HepG2 (cell line): ENCODE results near the gene RPF1. TPM values are rescaled to one million over a fixed set of nuclear protein-coding genes. Genes with fewer than 3 reads are reported as not detected.
A peak's percentile ranks its signal among the peaks of the same experiment; 100 is the strongest.

Source experiments
- ATAC-seq: fragments of 200-7000 bp; cut with Tn5 transposase; 3 replicates; pipeline ENCODE4 v1.9.1; 2020; ENCODE audit warnings: mild to moderate bottlenecking, moderate library complexity
- BruUV-seq: library from RNA; stranded (reverse); fragments of 400-500 nt; replicated peaks from 2 replicates; lab custom pipeline; 2021; lab: Mats Ljungman, UMichigan
- CTCF ChIA-PET: fragments of 300-600 bp; formaldehyde crosslinking; extraction: SDS; loops from one replicate; lab custom pipeline; 2021; ENCODE audit warnings: low total read pairs, inconsistent platforms, low intra/inter-chr PET ratio; lab: Yijun Ruan, JAX
- POLR2A ChIA-PET: fragments of 350-600 bp; sonication (Branson Sonifier 250); formaldehyde crosslinking; loops from one replicate; lab custom pipeline; 2020; ENCODE audit warnings: antibody characterized with exemption, inconsistent platforms; lab: Yijun Ruan, JAX
- DNase-seq: peaks from one replicate; pipeline ENCODE4 v3.0.0-alpha.2; 2015; ENCODE audit warnings: low spot score
- FAIRE-seq: peaks from 3 replicates; lab custom pipeline; 2011; peaks lifted over from hg19 to GRCh38; lab: Jason Lieb, UNC
- H2AFZ ChIP-seq: one replicate; pipeline ENCODE4 v1.6.1; 2011; ENCODE audit warnings: low read length, inconsistent platforms
- H3K27ac ChIP-seq: fragments of 300-600 bp; 3 replicates; pipeline ENCODE4 v1.8.0; 2011; ENCODE audit warnings: mixed run types, mild to moderate bottlenecking, mixed read lengths, low read length, inconsistent platforms; ENCODE audit not compliant: insufficient read depth; ENCODE audit errors: extremely low read length
- H3K27me3 ChIP-seq, 2 experiments: fragments of 200-600 bp in 1 of 2; 2 replicates in 1 of 2; 3 replicates in 1 of 2; pipeline versions ENCODE4 v1.6.0 to v1.8.0; 2011; ENCODE audit warnings: low read length in 2 of 2, mild to moderate bottlenecking in 2 of 2, moderate library complexity in 2 of 2, inconsistent platforms in 1 of 2; ENCODE audit not compliant: insufficient read depth in 2 of 2, control insufficient read depth in 1 of 2
- H3K36me3 ChIP-seq, 2 experiments: fragments of 200-600 bp in 1 of 2; replicated peaks in 1 of 2; 2 replicates in 1 of 2; 3 replicates in 1 of 2; pipeline versions ENCODE4 v1.5.1 to v1.8.0; 2011; ENCODE audit warnings: low read length in 2 of 2, inconsistent platforms in 1 of 2; ENCODE audit not compliant: insufficient read depth in 2 of 2, control insufficient read depth in 1 of 2
- H3K4me1 ChIP-seq: 2 replicates; pipeline ENCODE4 v1.5.1; 2012; ENCODE audit warnings: low read length, inconsistent platforms; ENCODE audit not compliant: insufficient read depth
- H3K4me2 ChIP-seq: 2 replicates; pipeline ENCODE4 v1.6.0; 2011; ENCODE audit warnings: low read depth, low read length, inconsistent platforms
- H3K4me3 ChIP-seq, 3 experiments: fragments of 200-600 bp in 1 of 3; sonication (generic), shearing (Covaris generic) in 1 of 3; replicated peaks in 1 of 3; 2 replicates each; pipeline ENCODE4 v1.5.1; 2011 to 2016; ENCODE audit warnings: low read length in 3 of 3, inconsistent platforms in 2 of 3, low read depth in 2 of 3, mild to moderate bottlenecking in 2 of 3, control low read depth in 1 of 3, mixed read lengths in 1 of 3; ENCODE audit not compliant: insufficient read depth in 1 of 3
- H3K79me2 ChIP-seq: one replicate; pipeline ENCODE4 v1.6.1; 2011; ENCODE audit warnings: low read length, inconsistent platforms; ENCODE audit not compliant: insufficient read depth
- H3K9ac ChIP-seq: 2 replicates; pipeline ENCODE4 v1.6.0; 2011; ENCODE audit warnings: mild to moderate bottlenecking, low read depth, low read length, inconsistent platforms; ENCODE audit not compliant: insufficient read depth
- H3K9me3 ChIP-seq: 2 replicates; pipeline ENCODE4 v1.5.1; 2012; ENCODE audit warnings: mild to moderate bottlenecking, low read length
- H4K20me1 ChIP-seq: 2 replicates; pipeline ENCODE4 v1.6.0; 2011; ENCODE audit warnings: inconsistent platforms, mild to moderate bottlenecking, low read length, moderate library complexity; ENCODE audit not compliant: insufficient read depth
- ARID5B ChIP-seq: IDR thresholded peaks from 2 replicates; pipeline ENCODE4 v1.4.0; 2020; ENCODE audit warnings: mild to moderate bottlenecking, missing genetic modification reagents
- CEBPB ChIP-seq: IDR thresholded peaks from 2 replicates; pipeline ENCODE4 v1.6.1; 2011; ENCODE audit warnings: low read depth, low read length, improper control_type of control experiment, borderline replicate concordance
- CEBPG ChIP-seq: IDR thresholded peaks from 2 replicates; pipeline ENCODE4 v1.6.1; 2016
- GATAD2A ChIP-seq: IDR thresholded peaks from 2 replicates; pipeline ENCODE4 v1.6.1; 2016
- HNF4A ChIP-seq: sonication (generic); formaldehyde crosslinking; IDR thresholded peaks from 2 replicates; pipeline ENCODE4 v1.4.0; 2020; ENCODE audit warnings: missing genetic modification reagents
- KAT8 ChIP-seq: IDR thresholded peaks from 2 replicates; pipeline ENCODE4 v1.6.1; 2016; ENCODE audit warnings: missing genetic modification reagents, missing compliant biosample characterization
- NCOA2 ChIP-seq: sonication (generic); formaldehyde crosslinking; IDR thresholded peaks from 2 replicates; pipeline ENCODE4 v1.8.0; 2022; ENCODE audit warnings: inconsistent platforms
- NCOR1 ChIP-seq: fragments of 200-600 bp; sonication (generic); IDR thresholded peaks from 2 replicates; pipeline ENCODE4 v1.7.0; 2017; ENCODE audit warnings: antibody characterized with exemption, low read length, borderline replicate concordance
- SOX13 ChIP-seq, 3 experiments: fragments of 450-650 bp in 1 of 3; sonication (generic) in 1 of 3; formaldehyde crosslinking in 1 of 3; IDR thresholded peaks in 2 of 3; conservative IDR thresholded peaks in 1 of 3; 2 replicates each; pipeline versions ENCODE4 v1.5.0 to v1.6.1; 2016 to 2020; ENCODE audit warnings: antibody characterized with exemption in 1 of 3, mild to moderate bottlenecking in 1 of 3, missing compliant biosample characterization in 1 of 3, missing genetic modification reagents in 1 of 3, moderate library complexity in 1 of 3
- SOX5 ChIP-seq: IDR thresholded peaks from 2 replicates; pipeline ENCODE4 v1.6.1; 2016; ENCODE audit warnings: borderline replicate concordance
- ZGPAT ChIP-seq: IDR thresholded peaks from 2 replicates; pipeline ENCODE4 v1.6.1; 2016; ENCODE audit warnings: mild to moderate bottlenecking
- ZNF879 ChIP-seq: sonication (generic); formaldehyde crosslinking; IDR thresholded peaks from 2 replicates; pipeline ENCODE4 v1.8.1; 2023; ENCODE audit warnings: missing genetic modification reagents
- ZNF883 ChIP-seq: sonication (generic); formaldehyde crosslinking; IDR thresholded peaks from 2 replicates; pipeline ENCODE4 v1.5.1; 2020; ENCODE audit warnings: mild to moderate bottlenecking, missing genetic modification reagents; ENCODE audit errors: not compliant biosample characterization
- WGBS: methylation state at CpG from one replicate; pipeline ENCODE4 v1.1.6; 2017; ENCODE audit warnings: low lambda C conversion rate; 5-methylcytosine and 5-hydroxymethylcytosine counted together
- in situ Hi-C: cut with HindIII; loops from 2 replicates; pipeline ENCODE4 v1.10.0; 2017; ENCODE audit warnings: low pct_unique_long_range_greater_than_20kb; ENCODE audit not compliant: extremely low pct_ligation_motif_present
- intact Hi-C: fragments of 100-400 bp; cut with micrococcal nuclease; formaldehyde crosslinking; loops from one replicate; pipeline ENCODE4 v1.10.0; 2022; ENCODE audit not compliant: unreplicated experiment
- polyA plus RNA-seq, 8 experiments: library from polyadenylated mRNA; depleted of rRNA in 3 of 8; stranded (reverse) in 7 of 8; unstranded in 1 of 8; fragments of >200 nt; fragmentation: Illumina TruSeq in 4 of 8; extraction: Trizol in 4 of 8; gene quantifications; 2 replicates each; pipeline versions ENCODE4 v1.2.1 to v1.2.3, GENCODE V29; 2011 to 2016; ENCODE audit warnings: low read depth in 4 of 8, missing spikeins in 1 of 8, mixed read lengths in 1 of 8; ENCODE audit not compliant: insufficient read depth in 1 of 8
- total RNA-seq, 5 experiments: library from RNA; depleted of rRNA; stranded (reverse); fragments of >200 nt; fragmentation: Illumina TruSeq; extraction: Trizol; gene quantifications; 2 replicates each; pipeline ENCODE4 v1.2.3, GENCODE V29; 2016; ENCODE audit warnings: low read depth in 1 of 5
- TF ChIP-seq, protein P1 (sequence below): sonication (generic); formaldehyde crosslinking; IDR thresholded peaks from 2 replicates; pipeline ENCODE4 v1.5.0; 2020; ENCODE audit warnings: missing genetic modification reagents, mild to moderate bottlenecking, borderline replicate concordance

RPF1 gene
- total and polyA plus RNA-seq, 2 of the 13 experiments (the other 11 are each of a cell fraction or from before 2014, with no cell fraction given), result 23.0 to 39.0 TPM

- no peak for ATAC-seq
- H2AFZ ChIP-seq, result no peak overlapping the region
- no peak overlapping the region for H3K9ac ChIP-seq
- peaks cover 25% of the 10 kb centered on the region for H3K79me2 ChIP-seq
- FAIRE-seq, result no peak
- H3K4me2 ChIP-seq, result no peak overlapping the region
- WGBS, result 48% methylated on average over 1 of the region's 1 CpG
- peaks cover 16% of the 10 kb centered on the region for H4K20me1 ChIP-seq
- no peaks in the 10 kb centered on the region for H3K27me3 ChIP-seq
- ChIA-PET POLR2A (interaction anchor here (1.2 to 1.8 kb wide), 2 partner anchors 29 to 65 kb away, joined by 3 to 14 read pairs; partner anchors contain the start of gene CTBS), CTCF (no interaction called here)
- H3K4me1 ChIP-seq, result peaks cover 31% of the 10 kb centered on the region
- H3K36me3 ChIP-seq, result peaks cover 0 to 2% of the 10 kb centered on the region in 2 experiments; a peak in 1 of 5 replicates
- H3K9me3 ChIP-seq, result no peaks in the 10 kb centered on the region
- in situ Hi-C loops, result loop anchor here (5.0 kb wide), 1 partner anchor 64 kb away; the partner anchor contains the start of gene CTBS
- BruUV-seq, result no TSS peak
- no peak overlapping the region for H3K4me3 ChIP-seq
- intact Hi-C loops, result loop anchor here (5.0 kb wide), 1 partner anchor 34 kb away; no protein-coding TSS in a partner anchor
- H3K27ac ChIP-seq, result peak overlapping the region; percentile 11
- peak; percentile 18 for DNase-seq
- TF ChIP-seq SOX13 (IDR thresholded peaks at IDR 0.05), result no peak
- TF ChIP-seq SOX13 (CRISPR knock-in tag; conservative IDR thresholded peaks at IDR 0.05 in 1 of 2, IDR thresholded peaks at IDR 0.05 in 1 of 2), result peak in 1 of 2 experiments; percentile 28; a peak in 1 of 4 replicates
- TF ChIP-seq, protein P1, sequence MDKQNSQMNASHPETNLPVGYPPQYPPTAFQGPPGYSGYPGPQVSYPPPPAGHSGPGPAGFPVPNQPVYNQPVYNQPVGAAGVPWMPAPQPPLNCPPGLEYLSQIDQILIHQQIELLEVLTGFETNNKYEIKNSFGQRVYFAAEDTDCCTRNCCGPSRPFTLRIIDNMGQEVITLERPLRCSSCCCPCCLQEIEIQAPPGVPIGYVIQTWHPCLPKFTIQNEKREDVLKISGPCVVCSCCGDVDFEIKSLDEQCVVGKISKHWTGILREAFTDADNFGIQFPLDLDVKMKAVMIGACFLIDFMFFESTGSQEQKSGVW (CRISPR knock-in tag), result no peak
- no peak for TF ChIP-seq ZNF879
- peak; percentile 64 for TF ChIP-seq ARID5B (CRISPR knock-in tag)
- 0 out of 2 replicates have a peak, but pooled peaks have one; percentile 30 for TF ChIP-seq GATAD2A (CRISPR knock-in tag)
- TF ChIP-seq ZGPAT (CRISPR knock-in tag), result 0 out of 2 replicates have a peak, but pooled peaks have one; percentile 29
- 0 out of 2 replicates have a peak, but pooled peaks have one; percentile 17 for TF ChIP-seq NCOA2 (CRISPR knock-in tag)
- TF ChIP-seq NCOR1, result peak; percentile 51; the same call in 1 of the 2 replicates
- peak; percentile 26; the same call in 1 of the 2 replicates for TF ChIP-seq HNF4A (CRISPR knock-in tag)
- TF ChIP-seq CEBPB, result peak; percentile 33; the same call in 1 of the 2 replicates
- TF ChIP-seq CEBPG, result peak; percentile 39; the same call in 1 of the 2 replicates
- no peak for TF ChIP-seq ZNF883
- peak; percentile 30; the same call in 1 of the 2 replicates for TF ChIP-seq SOX5
- peak; percentile 24; the same call in 1 of the 2 replicates for TF ChIP-seq KAT8 (CRISPR knock-in tag)
- TF ChIP-seq, all 625 proteins: peak for 11
Measured at GRCh38 chr1:84508510-84508909, 29.4 kb downstream of the RPF1 start.
